HPDE6-E6E7 (cell line): ENCODE measurements around the gene SPSB3.

ENCODE experiments used
- DNase-seq: peaks from one replicate; pipeline ENCODE4 v3.0.0; 2011; ENCODE audit warnings: missing footprints; ENCODE audit errors: extremely low spot score

SPSB3 gene

DNA sequence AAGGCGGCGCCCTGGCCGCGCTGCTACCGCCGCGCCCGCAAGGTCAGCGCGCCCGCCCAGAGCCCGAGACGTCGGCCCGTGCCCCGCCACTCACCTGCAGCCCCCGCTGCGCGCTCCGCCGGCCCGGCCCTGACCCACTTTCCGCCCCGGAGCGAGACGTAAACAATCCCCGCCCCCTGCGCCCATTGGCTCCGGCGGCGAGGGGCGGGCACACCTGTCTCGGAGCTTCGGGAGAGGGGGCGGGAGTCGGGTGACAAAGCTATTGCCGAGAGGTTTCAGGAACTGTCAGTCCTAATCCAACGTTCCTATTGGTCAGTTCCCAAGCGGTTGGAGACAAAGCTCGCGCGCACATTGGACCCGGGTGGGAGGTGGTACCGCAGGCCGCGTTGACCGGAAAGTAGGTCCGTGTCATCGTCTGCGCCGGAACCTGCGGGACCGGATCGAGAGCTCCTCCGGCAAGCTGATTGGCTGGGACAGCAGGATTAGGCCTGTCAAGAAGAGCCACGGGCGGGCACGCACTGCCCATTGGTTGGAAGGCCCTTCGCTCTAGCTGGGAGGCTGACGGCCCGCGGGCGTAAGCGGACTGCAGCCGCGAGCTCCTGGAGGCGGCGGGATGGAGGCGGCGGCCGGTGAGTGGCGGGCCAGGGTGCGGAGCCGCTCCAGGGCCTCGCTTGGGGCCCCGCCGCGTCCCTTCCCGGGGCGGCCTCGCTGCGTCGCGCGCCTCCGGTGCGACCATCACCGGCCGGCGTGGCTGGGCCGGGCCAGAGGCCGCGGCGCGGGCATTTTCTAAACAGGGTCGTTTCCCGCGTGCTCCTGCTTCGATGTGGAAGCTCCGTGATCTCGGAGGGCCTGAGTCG is at the start of gene SPSB3, which contains the start of gene NUBP2:
Gene SPSB3 (minus strand): TSS at position 164 of the 857 bp plus-strand sequence. CDS start 1,088 bp downstream, outside the sequence.
Gene NUBP2 (plus strand): TSS at position 553 of the 857 bp plus-strand sequence. CDS start 61 bp downstream, at position 614.
- peak; percentile 99 for DNase-seq

DNA sequence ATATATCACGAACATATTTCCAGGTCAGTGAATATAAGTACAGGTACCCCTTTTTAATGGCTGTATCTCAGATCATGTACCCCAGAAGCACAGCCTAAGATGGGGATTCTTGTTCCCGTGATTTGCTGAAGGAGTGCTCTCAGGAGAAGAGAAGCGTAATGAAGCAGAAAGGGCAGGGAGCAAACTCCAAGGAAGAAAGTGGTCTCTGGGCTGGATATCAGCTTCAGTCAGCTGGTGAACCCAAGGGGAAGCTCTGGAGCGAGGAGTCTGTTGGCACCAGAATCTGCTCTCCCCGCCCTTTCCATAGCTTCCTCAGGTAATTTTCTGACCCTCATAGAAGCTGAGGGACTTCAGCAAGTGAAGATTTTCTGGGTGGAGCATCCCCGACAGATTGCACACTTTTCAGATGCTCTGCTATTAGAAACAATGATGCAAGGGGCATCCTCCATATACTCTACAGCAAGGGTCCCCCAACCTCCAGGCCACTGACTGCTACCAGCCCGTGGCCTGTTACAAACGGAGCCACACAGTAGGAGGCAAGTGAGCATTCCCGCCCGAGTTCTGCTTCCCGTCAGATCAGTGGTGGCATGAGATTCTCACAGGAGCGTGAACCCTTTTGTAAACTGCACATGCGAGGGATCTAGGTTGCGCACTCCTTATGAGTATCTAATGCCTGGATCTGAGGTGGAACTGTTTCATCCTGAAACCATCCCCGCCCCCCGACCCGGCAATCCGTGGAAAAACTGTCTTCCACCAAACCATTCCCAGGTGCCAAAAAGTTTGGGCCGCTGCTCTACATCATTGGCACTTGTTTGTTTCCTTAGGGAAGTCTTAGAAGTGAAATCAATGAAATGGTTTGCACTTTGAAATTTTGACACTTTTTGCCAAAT is 49.1 kb upstream of the SPSB3 start:
- DNase-seq, result no peak

DNA sequence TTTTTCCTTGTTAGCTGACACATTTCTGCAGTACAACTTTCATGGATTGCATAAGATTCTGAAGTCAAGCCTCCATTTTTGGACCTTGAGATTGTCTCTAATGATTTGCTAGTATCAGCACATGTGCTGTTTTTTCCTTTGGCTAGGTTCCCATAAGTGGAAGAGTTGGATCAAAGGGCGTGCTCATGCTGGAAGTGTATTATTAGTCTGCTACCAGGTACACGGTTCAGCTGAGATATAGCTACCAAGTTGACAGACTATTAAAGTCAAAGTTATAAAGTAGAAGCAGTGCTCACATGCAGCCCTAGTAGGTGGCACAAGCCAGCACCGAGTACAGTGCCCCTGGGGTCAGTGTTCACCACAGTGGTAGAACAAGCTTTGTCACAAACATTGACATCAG is 47.8 kb upstream of the SPSB3 start:
- no peak for DNase-seq

DNA sequence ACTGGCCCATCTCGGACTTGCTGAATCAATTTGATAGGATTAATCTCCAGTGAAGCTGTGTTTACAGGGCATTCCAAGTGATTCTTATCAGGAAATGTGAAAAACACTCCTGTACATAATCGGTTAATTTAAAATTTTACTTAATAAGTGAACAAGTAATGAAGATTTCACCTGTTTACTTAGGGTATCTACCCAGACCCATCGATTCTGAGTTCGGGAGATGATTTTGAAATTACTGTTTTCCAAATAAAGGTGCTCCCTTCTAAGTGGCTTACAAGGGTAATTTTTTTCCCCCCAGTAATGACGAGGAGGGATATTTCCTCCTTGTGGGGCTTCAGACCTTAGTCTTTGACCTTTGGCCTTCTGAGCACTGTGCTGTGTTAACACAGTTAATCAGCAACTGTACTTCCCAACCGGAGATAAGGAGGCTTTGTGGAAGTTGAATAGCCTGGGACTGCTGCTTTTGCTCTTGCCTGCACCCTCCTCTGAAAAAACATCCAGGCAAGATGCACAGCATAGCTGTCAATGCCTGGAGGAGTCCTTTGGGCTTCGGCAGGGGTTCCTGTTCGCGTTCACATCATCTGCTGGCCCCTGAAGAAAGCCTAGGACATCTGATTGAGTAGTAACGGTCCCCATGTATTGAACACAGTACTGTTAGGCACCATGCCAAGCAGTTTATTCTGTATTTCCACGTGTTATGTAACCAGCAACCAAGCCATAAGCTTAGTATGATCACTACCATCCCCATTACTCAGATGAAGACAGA is 46.5 kb upstream of the SPSB3 start:
- no peak for DNase-seq

DNA sequence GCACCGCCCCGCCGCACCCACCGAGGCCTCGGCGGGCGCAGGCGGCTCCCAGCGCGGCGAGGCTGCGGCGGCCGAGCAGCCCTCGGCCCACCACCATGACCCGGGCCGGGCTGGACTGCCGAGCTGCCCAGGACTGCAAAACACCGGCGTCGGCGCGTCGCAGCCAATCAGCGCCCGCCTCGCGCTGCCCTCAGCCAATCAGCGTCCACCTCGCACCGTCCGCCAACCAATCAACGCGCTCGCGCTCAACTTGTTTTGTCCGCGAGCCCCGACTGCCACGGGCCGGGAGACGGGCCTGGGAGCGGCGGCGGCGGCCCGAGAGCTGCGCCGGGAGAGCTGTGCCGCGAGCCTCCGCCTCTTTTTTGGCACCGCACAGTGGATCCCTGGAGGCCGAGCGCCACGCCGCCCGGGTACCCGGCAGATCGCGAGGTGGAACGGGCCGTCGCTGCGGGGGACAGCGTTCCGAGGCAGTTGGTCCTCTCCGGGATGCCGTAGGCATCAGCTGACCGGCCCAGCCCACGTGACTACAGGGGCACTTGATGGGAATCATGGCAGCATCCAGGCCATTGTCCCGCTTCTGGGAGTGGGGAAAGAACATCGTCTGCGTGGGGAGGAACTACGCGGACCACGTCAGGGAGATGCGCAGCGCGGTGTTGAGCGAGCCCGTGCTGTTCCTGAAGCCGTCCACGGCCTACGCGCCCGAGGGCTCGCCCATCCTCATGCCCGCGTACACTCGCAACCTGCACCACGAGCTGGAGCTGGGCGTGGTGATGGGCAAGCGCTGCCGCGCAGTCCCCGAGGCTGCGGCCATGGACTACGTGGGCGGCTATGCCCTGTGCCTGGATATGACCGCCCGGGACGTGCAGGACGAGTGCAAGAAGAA is 44.6 kb upstream of the SPSB3 start, which contains the start of the genes FAHD1 and HAGH:
Gene FAHD1 (plus strand): TSS at position 516 of the 883 bp plus-strand sequence. CDS start 33 bp downstream, at position 549.
Gene HAGH (minus strand): TSS at position 135 of the 883 bp plus-strand sequence. CDS start 38 bp downstream, at position 97.
- DNase-seq, result peak; percentile 92

DNA sequence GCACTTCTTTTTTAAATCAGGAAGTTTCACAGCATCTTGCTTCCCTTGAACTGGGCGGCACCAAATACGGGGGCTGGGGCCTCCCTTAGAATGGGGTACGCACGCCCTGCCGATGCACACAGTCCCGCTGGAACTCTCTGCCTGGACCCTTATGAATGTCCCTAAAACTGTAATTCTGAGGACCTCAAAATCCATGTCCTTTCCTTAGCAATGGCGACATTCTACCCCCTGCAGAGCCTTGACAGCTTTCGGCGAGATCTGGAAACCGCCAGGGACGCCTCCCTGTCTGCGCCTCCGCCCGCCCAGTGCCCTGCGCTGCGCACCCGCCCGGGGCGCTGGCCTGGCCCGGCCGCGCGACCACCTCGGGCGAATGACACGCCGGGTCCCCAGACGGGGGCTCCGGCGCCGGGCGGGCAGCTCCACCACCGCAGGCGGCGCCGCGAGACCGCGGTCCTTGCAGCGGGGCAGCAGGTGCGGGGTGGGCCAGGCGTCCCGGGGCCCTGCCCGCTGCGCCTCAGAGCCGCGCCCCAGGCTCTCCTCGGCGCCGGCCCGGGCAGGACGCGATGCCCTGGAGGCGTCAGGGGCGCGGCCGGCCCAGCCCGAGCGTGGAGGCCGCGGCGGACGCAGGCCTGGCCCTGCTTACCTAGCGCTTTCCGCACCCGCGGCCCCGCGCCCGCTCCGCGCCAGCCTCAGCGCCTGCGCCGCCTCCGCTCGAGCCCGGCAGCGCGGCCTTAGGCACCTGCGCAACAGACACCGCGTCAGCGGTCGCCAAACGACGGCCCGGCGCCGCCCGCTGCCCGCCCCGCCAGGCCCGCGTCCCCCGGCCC is 43.7 kb upstream of the SPSB3 start:
- DNase-seq, result peak; percentile 47

DNA sequence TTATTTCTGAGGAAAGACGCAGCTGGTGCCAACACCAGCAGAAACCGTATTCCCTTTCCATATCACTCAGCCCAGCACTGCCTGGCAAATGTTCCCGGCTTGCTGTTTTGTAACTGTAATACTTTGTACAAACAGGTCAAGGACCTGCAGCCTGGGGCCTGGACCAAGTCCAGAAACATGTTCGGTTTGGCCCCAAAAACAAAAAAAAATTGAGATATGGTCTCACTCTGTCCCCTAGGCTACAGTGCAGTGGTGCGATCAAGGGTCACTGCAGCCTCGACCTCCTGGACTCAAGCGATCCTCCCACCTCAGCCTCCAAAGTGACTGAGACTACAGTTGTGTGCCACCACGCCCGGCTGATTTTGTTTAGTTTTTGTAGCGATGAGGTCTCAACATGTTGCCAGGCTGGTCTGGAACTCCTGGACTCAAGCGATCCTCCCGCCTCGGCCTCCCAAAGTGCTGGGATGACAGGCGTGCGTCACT is 43.1 kb upstream of the SPSB3 start:
- DNase-seq, result no peak

DNA sequence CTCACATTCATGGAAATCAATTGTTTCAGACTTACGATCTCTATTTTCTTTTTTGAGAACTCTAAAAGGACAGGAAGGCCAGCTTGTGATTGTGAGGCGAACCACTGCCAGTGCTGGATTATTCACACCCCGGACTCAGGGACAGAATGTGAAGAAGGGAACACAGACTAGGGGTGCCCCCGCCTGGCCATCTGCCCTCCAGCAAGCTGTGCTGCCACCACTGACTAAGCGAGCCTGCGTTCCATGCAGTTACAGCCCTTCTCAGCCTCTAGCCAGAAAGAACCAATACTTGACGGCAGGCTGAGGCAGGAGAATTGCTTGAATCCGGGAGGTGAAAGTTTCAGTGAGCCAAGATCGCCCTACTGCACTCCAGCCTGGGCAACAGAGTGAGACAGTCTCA is 41.5 kb upstream of the SPSB3 start:
- peak; percentile 76 for DNase-seq

DNA sequence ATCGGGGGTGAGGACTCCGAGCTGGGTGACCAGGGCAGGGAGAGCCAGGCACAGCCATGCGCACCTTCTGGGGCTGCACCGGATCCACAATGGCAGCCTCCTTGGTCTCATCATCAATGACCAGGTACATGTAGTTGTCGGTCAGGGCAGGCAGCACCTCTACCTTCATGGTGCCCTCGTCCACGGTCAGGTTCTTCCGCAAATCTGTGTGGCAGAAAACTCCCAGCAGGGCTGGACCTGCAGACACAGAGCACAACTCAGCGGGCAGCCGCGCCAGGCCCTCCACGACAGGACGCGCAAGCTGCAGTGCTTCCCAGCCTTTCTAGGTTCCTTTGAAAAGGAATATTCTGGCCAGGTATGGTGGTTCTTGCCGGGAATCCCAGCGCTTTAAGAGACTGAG is 40.4 kb upstream of the SPSB3 start:
- DNase-seq, result no peak

DNA sequence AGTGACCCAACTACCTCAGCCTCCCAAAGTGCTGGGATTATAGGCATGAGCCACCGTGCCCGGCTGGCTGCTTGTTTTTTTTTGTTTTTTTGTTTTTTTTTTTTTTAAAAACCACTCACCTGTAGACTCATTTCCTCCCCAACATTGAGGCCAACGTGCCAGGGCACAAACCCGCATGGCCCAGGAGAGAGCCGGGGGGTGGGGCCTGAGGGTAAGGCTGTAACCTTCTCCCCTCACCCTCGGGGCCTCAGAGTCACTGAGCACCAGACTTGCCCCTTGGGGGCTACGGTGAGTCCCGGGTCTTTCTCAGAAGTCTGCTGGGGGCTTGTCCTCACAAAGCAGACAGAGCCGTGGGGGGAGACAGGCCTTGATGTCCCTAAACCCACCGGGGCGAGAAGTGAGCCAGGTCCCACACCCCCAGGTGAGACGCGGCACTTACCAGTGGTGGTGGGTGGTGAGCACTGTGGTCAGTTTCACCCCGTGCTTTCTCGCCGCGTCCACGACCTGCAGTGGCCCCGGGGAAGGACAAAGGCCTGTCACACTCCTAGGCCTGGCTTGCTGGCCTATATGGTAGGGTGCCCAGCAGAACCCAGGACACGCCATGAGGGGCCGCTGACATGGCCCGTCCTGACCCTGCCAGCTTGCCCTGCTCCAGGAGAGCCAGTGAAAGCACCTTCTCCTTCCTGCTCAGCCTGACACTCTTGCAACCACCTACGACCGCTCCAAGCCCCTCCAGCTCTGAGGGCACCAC is 39.7 kb upstream of the SPSB3 start:
- no peak for DNase-seq

DNA sequence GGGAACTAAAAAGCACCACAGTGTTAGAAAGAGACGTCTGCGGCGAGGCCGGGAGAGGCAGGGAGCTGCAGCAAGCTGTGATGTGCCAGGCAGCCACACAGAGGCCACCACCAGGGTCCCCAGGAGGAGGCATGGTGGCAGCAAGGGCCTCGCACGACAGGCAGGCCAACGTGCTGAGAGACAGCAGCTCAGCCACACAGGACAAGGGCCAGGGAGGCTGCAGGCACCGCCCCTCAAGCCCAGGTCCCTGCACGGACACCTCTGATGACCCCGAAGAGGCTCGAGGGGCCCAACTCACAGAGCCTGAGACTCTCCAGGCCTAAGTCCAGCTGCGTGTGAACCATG is 38.5 kb upstream of the SPSB3 start:
- no peak for DNase-seq

DNA sequence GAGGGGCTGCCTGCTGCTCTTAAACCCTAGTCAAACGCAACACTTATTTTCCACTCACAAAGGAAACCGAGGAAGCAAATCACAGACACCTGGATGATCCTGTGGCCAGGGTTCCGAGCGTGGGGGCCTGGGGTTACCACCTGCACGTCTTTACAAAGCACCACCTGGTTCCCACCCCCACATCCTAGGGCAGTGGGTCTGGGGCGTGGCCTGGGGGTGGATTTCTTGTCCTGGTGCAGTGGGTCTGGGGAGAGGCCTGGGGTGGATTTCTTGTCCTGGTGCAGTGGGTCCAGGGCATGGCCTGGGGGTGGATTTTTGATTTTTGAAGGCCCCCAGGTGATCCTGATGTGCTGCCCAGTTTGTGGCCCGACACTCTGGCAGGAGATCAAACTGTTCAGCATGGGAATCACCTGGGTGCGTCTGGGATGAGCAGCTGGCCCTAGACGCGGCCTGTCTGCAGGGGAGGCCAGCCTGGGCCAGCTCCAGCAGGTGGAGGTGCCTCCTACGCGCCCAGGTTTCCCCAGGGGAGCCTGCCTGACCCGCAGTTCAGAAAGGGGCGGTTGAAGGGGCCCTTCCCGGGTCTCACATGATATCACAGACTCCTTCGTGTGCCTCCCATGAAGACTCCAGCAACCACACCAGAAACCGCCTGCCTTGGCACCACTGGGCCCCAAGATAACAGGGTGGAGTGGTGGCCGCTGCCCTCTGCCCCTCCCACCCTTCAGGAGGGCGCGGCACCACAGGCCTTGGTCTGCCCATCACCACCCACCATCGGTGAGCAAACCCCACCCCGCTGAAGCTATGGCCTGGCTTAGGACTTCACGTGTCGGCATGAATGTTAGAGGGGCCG is 38.0 kb upstream of the SPSB3 start:
- no peak for DNase-seq

DNA sequence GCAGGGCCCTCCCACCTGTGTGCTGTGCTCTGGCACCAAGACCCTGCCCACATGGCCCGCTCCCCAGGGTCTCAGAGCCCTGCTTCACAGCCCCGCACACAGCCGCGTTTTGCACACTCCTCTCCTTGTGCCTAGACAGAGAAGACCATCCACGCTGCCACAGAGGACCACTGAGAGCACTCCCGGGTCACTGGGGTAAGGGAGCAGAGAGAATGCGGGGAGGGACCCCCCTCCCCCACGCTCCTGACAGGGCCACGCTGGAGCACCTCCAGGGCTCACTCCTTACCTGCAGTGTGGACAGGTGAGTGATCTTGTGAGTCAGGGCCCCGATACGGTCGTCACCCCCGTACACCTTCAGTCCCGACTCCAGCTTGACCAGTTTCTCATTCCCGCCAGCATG is 37.2 kb upstream of the SPSB3 start:
- no peak for DNase-seq

DNA sequence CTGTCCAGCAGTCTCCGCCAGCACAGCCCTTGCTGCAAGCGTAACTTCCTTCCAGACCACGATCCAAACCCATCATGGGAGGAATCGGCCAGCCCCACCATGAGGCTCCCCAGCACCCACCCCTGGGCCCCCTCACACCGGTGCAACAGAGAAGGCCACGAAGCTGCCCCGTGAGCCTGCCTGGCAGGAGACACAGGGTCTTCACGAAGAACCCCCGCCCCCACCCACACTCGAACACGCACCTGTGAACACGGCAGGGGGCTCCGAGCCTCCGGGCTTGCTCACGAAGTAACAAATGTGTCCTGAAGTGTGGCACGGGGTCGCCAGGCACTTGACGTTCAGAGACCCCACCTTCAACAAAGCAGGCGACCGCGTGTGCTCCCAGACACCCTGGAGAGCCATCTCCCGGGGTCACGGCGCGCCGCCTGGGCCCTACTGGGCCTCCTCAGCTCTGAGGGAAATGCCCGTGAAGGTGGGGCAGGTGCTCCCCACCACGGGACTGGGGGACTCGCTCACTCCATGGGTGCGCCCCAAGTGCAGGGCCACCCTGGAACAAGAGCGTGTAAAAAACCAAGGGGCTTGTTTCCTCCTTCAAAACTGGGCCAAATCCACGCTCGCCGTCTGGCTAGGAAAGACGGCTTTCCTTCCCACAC is 36.6 kb upstream of the SPSB3 start:
- DNase-seq, result no peak

DNA sequence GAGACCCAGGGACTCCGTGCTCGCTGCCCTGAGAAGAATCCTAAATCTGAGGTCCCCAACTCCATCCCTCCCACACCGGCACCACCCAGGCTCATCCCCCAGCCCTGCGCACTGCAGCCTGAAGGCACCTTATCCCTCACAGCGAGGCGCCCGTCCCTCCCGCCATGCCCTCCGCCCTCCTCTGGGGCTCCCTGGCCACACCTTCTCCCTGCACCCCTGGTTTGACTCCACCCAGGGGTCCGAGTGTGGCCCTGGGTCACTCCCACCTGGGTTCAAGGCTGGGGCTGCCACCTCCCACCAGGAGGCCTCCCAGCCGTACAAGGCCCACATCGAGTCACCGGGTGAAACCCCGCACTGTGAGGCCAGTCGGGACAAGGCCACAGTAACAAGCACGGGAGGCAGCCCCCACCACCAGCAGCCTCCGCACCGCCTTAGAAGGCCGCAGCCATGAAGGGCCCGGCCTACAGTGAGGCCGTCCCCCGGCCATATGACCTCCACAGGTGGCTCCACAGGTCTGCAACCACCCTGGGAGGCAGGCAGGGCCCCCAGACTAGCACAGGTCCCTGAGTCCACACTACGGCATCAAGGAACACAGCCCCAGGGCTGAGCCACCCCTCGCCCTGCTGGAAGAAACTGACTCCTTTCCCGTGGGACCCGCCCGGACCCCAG is 36.0 kb upstream of the SPSB3 start:
- DNase-seq, result no peak

DNA sequence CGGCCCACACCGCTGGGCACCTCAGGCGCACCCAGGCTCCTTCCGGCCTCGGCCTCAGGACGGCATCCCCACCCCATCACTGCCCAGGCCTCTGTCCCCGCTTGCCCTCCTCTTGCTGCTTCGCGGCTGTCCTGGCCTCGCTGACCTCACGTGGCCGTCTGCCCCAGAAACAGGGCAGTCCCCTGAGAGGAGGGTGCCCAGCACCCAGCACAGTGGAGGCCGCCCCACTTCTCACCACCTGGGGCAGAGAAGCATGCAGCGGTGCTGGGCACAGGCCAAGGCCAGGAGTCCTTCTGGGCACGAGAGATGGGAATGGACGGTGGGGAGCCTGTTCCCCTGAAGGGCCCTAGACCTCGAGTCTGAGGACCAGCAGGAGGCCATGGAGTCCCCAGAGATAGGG is 35.3 kb upstream of the SPSB3 start:
- DNase-seq, result no peak

DNA sequence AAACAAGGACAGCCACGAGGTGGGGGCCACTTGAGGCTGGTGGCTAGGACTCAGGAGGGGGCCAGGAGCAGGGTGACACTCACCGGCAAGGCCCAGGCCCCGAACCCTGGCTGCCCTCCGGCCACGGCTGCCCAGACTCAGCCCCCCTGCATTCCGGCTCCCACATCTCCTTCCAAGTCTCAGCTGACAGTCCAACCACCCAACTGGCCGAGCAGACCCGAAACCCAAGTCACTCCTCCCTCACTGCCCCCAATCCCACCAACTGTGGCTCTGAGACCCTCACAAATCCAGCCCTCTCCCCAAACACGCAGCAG is 34.9 kb upstream of the SPSB3 start:
- DNase-seq, result no peak
